Kidney epithelial cell (primary cell): ENCODE results near the gene TRIP12. TPM values are rescaled to one million over a fixed set of nuclear protein-coding genes. Genes with fewer than 3 reads are reported as not detected.
"Not testable (repeated sequence)": the region's sequence is repeated elsewhere in the genome, so short reads cannot be mapped to it uniquely, and the experiment has no call there.

Source experiments
- DNase-seq: peaks from one replicate; pipeline ENCODE4 v3.0.0-alpha.2; 2010; ENCODE audit warnings: low read depth
- H3K27me3 ChIP-seq: 2 replicates; pipeline ENCODE4 v1.6.0; 2011; ENCODE audit warnings: low read length; ENCODE audit not compliant: control insufficient read depth, insufficient read depth
- H3K36me3 ChIP-seq: 2 replicates; pipeline ENCODE4 v1.5.1; 2011; ENCODE audit warnings: low read length; ENCODE audit not compliant: control insufficient read depth, insufficient read depth
- H3K4me3 ChIP-seq: 2 replicates; pipeline ENCODE4 v1.5.1; 2011; ENCODE audit warnings: low read depth, mild to moderate bottlenecking, control low read depth, low read length
- total RNA-seq: library from RNA; depleted of rRNA; stranded (reverse); fragments of >200 nt; gene quantifications from 2 replicates; pipeline ENCODE4 v1.2.3, GENCODE V29; 2015
- TF ChIP-seq, protein P1 (sequence below): IDR thresholded peaks from 2 replicates; pipeline ENCODE4 v1.5.1; 2011; ENCODE audit warnings: mild to moderate bottlenecking, moderate library complexity, low read length, control low read depth, inconsistent platforms; ENCODE audit not compliant: insufficient read depth, poor library complexity, severe bottlenecking

Gene TRIP12
- total RNA-seq, 1 donor from 2014 or later: 109 TPM

DNA sequence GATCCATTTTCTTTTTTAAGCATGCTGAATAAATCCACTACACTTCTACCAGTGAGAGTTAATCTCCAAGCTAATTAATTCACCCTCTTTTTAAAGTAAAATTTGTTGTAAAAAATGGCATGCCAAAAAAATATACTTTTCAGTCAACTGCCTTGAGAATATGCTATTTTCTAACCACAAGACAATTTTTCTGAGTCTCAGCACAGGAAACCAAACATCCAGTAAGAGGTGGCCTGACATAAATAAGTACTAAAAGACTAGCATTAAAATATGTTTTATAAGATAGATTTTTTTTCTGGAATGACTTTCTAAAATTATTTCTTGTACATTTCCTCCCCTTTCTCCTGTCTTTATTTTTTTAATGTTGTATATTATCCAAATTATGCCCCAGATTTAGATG is 3.4 kb upstream of the TRIP12 start:
- no peak for DNase-seq
- H3K27me3 ChIP-seq: no peaks in the 10 kb centered on the region
- TF ChIP-seq, protein P1, sequence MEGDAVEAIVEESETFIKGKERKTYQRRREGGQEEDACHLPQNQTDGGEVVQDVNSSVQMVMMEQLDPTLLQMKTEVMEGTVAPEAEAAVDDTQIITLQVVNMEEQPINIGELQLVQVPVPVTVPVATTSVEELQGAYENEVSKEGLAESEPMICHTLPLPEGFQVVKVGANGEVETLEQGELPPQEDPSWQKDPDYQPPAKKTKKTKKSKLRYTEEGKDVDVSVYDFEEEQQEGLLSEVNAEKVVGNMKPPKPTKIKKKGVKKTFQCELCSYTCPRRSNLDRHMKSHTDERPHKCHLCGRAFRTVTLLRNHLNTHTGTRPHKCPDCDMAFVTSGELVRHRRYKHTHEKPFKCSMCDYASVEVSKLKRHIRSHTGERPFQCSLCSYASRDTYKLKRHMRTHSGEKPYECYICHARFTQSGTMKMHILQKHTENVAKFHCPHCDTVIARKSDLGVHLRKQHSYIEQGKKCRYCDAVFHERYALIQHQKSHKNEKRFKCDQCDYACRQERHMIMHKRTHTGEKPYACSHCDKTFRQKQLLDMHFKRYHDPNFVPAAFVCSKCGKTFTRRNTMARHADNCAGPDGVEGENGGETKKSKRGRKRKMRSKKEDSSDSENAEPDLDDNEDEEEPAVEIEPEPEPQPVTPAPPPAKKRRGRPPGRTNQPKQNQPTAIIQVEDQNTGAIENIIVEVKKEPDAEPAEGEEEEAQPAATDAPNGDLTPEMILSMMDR: no peak
- no peaks in the 10 kb centered on the region for H3K36me3 ChIP-seq
- H3K4me3 ChIP-seq: no peak overlapping the region

DNA sequence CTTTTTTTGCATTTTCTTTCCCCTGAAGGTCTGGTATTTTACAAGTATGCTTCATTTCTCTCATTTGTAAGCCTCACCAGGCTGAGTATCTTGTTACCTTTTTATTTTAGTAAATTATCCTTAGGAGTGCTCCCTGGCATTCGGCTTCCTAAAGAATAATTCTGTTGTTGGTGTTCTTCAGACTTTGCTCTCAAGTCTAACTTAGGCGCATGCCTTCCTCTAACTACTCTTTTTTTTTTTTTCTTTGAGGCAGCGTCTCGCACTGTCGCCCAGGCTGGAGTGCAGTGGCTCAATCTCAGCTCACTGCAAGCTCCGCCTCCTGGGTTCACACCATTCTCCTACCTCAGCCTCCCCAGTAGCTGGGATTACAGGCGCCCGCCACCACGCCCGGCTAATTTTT is 2.7 kb upstream of the TRIP12 start:
- not testable (repeated sequence) for DNase-seq, H3K36me3 ChIP-seq, H3K27me3 ChIP-seq, H3K4me3 ChIP-seq

DNA sequence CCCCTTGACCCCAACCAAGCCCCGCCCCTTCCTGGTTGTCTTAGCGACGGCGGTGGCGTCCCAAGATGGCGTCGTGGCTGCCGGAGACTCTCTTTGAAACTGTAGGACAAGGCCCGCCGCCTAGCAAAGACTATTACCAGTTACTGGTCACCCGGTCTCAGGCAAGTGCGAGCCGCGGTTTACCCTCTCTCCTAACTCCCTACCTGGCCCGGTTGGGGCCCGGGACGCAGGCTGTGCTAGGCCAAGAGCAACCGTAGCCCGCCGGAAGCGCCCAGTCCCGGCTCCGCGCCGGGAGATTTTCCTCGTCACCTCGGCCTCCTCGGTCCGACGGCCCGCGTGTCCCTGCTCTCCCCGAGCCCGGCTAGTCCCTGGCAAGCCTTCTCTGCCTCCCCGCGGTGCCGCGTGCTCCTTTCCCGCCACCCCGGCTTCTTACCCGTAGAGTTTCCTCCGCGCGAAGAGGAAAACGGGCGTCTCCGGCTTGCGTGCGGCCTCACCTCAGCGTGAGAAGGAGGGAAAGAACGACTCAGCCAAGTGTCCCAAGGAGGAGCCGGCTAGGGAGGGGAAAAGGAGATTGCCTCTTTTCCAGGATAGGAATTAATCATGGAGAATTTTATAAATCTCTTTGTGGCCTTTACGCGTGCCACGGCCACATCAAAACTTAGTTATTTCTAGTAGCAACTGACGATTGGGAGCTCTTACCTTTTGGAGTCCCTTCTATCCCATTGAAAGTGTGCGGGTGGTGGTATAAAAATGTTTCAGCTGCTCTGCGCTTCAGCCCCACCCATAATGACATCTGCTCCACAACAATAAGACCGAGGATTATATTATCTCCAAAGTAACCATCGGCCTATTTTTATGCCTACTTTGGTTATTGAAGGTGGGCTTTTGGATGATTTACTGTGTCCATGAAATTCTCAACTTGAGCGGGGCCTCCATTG is 909 bp upstream of the TRIP12 start, which contains the start of gene FBXO36:
Gene FBXO36, plus strand, starts transcription at position 55 of the 938 bp plus-strand sequence. Its CDS starts 11 bp downstream, at position 66.
- TF ChIP-seq, protein P1: no peak
- Histone ChIP-seq H3K27me3 (no peaks in the 10 kb centered on the region), H3K4me3 (peak within 1 kb of the TSS; percentile 98), H3K36me3 (no peaks in the 10 kb centered on the region)
- DNase-seq: peak; percentile 7

DNA sequence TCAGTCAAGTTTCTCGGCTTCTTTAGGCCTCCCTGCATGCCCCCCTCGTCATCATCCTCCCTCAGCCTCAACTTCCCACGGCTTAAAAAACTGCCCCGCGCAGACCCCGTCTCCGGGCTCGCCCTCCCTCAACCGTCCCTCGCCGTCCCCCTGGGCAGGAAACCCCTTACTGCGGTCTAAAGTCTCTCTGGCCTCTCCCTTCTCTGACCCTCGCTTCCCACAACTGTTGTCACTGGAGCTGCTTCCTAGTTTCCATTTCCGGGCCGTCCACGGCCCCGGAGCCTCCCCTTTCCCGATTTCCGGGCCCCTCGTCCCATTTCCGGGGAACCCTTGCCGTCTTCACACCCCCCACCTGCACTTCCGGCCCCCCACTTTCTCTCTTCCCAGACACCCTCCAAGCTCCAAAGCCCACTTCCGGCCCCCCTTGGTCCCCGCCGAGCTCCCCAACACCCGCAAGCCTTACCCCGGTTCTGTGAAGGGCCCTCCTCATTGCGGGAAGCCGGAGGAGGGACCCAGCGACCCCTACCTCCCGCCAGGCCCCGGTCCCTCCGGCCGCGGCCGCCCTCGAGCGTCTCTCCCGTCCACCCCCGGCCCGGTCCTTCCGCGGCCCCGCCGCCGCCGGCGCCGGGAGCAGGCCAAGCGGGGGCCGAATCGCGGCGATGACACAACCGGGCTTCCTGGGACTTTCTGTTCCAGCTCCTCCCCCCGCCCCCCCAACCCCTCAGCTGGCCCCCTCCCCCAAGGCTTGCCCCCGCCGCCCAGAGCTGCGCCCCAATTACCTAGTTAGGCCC is 513 bp downstream of the TRIP12 start:
- TF ChIP-seq, protein P1: no peak
- peak overlapping the region; percentile 98 for H3K4me3 ChIP-seq
- peak; percentile 9 for DNase-seq
- H3K36me3 ChIP-seq: no peaks in the 10 kb centered on the region
- no peaks in the 10 kb centered on the region for H3K27me3 ChIP-seq

DNA sequence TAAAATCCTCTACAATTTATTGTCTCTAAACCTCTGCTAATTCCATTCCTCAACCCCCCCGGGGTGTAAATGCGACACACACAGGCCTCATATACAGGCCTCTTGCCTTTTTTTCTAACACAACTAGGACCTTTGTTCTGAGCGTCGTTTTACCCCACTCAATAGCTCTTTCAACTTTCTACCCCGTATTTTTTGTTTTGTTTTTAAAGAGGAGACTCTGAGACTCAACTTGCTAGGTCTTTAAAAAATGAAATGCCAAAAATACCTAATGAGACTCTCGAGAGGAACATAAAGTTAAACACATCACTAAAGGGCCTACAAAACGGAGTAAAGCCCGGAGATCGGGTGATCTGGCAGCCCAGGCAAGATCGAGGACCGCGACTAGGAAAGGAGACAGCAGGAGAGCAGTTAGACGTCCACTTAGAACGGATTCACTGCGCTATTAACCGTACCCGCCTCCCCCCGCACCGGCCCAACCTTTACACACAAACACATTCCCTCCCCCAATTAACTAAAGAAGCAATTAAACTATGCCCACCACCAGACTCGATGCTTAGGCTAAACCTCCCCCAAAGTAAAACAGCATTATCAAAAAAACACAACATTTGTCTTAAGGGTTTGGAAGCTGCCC is 1.7 kb downstream of the TRIP12 start:
- no peak for DNase-seq
- Histone ChIP-seq H3K27me3 (no peaks in the 10 kb centered on the region), H3K36me3 (no peaks in the 10 kb centered on the region), H3K4me3 (peak overlapping the region; percentile 98)
- TF ChIP-seq, protein P1: no peak

DNA sequence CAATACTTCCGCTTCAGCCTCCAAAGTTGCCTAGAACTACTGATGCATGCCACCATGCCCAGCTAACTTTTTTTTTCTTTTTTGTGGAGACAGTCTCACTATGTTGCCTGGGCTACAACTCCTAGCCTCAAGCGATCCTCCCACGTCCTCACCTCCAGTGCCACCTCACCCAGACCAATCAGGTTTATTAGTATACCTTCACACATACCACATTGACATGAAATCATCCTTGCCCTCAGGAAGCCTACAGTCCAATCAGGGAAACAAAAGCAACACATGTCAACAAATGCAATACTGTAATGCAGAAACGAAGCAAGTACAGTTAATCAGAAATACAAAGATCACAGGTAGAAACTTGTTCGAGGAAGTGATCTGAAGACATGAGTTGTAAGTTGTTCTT is 4.0 kb downstream of the TRIP12 start:
- TF ChIP-seq, protein P1: no peak
- no peak for DNase-seq
- no peak overlapping the region for H3K4me3 ChIP-seq
- no peaks in the 10 kb centered on the region for H3K27me3 ChIP-seq
- no peaks in the 10 kb centered on the region for H3K36me3 ChIP-seq
